ENCODE data around the gene SERPINB5.
"Not testable (repeated sequence)": the region's sequence is repeated elsewhere in the genome, so short reads cannot be mapped to it uniquely, and the experiment has no call there.

Gene SERPINB5, protein sequence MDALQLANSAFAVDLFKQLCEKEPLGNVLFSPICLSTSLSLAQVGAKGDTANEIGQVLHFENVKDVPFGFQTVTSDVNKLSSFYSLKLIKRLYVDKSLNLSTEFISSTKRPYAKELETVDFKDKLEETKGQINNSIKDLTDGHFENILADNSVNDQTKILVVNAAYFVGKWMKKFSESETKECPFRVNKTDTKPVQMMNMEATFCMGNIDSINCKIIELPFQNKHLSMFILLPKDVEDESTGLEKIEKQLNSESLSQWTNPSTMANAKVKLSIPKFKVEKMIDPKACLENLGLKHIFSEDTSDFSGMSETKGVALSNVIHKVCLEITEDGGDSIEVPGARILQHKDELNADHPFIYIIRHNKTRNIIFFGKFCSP

DNA sequence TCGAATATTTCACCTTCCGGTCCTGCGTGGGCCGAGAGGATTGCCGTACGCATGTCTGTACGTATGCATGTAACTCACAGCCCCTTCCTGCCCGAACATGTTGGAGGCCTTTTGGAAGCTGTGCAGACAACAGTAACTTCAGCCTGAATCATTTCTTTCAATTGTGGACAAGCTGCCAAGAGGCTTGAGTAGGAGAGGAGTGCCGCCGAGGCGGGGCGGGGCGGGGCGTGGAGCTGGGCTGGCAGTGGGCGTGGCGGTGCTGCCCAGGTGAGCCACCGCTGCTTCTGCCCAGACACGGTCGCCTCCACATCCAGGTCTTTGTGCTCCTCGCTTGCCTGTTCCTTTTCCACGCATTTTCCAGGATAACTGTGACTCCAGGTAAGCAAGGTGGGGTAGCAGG is at the start of gene SERPINB5:
Gene SERPINB5, plus strand, starts transcription at position 291 of the 400 bp plus-strand sequence. CDS start 7,471 bp downstream, outside the sequence.
- DNase-seq = peak; percentile 70

- no peak for DNase-seq
Measured at GRCh38 chr18:63427558-63427957, 49.2 kb upstream of the SERPINB5 start.

- DNase-seq = no peak
Measured at GRCh38 chr18:63430526-63430925, 46.2 kb upstream of the SERPINB5 start.

- no peak for DNase-seq
Measured at GRCh38 chr18:63431180-63431579, 45.6 kb upstream of the SERPINB5 start.

GRCh38 chr18:63433334-63433866 is 43.4 kb upstream of the SERPINB5 start:
- DNase-seq = no peak

DNA sequence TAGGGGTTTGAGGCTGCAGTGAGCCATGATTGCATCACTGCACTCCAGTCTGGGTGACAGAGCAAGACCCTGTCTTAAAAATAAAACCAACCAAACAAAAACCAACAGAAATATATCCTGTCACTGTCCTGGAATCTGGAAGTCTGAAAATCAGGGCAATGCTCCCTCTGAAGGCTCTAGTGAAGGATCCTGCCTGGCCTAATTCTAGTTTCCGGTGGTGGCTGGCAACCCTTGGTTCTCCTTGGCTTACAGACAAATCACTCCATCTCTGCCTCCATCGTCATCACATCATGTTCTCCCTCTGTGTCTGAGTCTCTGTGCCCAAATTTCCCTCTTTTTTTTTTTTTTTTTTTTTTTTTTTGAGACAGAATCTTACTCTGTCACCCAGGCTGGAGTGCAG is 38.6 kb upstream of the SERPINB5 start:
- DNase-seq = no peak

DNA sequence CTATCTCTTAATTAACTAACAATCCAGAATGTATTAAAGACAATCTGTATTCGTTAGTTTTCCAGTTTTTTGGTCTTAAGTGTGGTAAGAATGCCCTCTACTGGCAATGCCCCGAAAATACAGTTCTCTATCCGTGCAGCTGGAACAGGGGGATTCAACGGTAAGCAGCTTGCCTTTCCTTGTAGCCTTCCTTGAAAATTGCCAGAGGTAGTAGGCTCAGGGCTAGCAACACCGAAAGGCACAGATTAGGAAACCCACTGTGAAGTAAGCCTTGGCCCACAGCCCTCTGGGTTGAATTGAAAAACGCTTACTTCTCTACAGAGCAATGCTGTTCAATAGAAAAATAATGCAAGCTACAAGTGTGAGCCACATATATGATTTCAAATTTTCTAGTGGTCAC is 37.4 kb upstream of the SERPINB5 start:
- peak; percentile 36 for DNase-seq

- no peak for DNase-seq
Measured at GRCh38 chr18:63440219-63440618, 36.5 kb upstream of the SERPINB5 start.

GRCh38 chr18:63440881-63441280 is 35.9 kb upstream of the SERPINB5 start:
- no peak for DNase-seq

- DNase-seq = no peak
Measured at GRCh38 chr18:63443829-63444228, 32.9 kb upstream of the SERPINB5 start.

DNA sequence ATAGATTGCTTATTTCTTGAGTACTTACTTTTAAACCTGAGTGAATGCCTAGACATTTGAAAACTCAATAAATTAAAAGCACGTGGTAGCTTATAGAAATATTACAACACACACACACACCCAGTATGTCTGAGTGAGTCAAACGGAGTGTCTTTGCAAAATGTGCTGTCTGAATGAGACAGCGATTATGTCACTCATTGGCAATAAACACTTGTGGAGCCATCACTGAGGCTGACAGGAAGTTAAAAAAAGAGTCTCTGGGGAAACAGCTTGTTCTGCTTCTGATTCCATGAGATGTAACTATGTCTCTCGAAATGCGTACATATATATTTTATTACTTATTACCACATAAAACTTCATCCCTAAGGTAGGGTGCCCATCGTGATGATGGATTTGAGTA is 32.2 kb upstream of the SERPINB5 start:
- DNase-seq = no peak

GRCh38 chr18:63445037-63445436 is 31.7 kb upstream of the SERPINB5 start:
- DNase-seq = no peak

DNA sequence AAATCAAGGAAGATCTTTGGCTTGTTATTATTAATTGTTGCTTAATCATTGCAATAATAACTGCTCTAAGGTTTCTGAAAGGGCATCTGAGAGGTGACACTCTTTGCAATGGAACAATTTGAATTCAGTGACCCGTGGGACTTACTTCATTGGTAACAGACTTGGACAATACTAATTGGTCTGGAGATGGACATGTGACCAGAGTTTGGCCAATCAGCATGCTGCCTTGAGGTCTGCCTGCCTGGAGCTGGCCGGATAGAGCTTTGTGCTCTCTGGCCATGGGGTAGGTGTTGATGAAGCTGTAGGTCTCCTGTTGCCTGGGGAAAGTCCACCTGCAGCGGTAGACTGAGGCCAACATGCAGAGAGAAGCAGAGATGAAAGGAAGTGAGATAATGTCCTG is 30.5 kb upstream of the SERPINB5 start:
- DNase-seq = no peak

DNA sequence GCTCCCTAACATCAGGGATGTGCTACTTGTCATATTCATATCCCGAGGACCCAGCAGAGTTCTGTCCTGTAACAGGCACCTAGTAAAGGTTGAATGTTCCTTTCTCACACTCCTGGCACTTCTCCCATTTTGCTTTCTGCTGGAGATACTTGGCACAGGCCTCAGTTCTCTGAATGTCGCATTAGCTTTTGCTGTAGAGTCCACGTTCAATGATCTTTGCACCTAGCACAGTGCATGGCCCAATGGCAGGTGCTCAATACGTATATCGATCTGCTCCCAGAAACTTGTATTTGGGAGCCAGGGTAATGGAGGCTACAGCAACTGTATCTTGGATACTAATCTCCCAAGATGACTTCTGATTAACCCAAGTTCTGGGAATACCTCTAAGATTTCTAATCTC is 29.7 kb upstream of the SERPINB5 start:
- DNase-seq = no peak

DNA sequence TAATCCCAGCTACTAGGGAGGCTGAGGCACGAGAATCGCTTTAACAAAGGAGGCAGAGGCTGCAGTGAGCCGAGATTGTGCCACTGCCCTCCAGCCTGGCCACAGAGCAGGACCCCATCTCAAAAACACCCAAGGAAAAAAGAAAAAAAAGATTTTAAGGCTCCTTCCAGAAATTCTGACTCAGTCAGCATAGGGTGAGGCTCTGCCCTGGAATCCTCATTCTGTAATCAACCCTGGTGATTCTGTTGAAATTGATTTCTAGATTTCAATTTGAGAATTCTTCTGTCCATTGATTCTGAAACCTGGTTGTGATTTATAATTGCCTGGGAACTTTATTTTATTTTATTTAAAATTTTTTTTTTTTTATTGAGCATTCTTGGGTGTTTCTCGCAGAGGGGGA is 27.3 kb upstream of the SERPINB5 start:
- DNase-seq = no peak

GRCh38 chr18:63451799-63452660 is 24.7 kb upstream of the SERPINB5 start:
- DNase-seq = no peak

- DNase-seq = not testable (repeated sequence)
Measured at GRCh38 chr18:63452751-63453150, 24.0 kb upstream of the SERPINB5 start.

DNA sequence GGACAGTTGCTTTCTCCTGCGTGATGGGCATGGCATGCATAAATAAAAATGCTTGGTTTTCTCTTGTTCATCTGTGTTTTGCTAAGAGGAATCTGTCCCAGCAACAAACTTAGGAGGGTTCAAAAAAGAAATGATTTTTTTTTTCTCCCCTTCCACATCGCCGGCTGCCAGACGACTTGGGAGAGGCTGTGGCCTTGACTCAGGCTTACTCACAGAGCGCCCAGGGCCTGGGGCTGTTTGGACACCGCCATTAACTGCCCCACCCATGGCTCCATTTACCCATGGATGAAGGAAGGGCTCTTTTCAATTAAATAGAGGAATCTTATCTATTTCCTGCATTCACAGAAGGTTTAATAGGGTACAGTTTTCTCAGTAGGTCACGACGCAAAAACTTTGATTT is 22.3 kb upstream of the SERPINB5 start:
- no peak for DNase-seq

DNA sequence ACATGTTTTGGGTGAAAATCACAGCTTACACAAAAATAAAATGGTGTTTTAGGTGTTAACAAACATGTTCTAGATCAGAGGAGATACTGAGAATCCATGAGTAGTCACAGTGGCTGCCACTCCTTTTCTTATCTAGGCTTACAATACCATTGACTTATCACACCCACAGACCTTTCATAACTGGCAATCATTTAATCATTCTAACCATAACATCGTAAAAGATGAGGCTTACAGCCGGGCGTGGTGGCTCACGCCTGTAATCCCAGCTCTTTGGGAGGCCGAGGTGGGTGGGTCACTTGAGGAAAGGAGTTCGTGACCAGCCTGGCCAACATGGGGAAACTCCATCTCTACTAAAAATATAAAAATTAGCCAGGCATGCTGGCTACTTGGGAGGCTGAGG is 18.8 kb upstream of the SERPINB5 start:
- no peak for DNase-seq

DNA sequence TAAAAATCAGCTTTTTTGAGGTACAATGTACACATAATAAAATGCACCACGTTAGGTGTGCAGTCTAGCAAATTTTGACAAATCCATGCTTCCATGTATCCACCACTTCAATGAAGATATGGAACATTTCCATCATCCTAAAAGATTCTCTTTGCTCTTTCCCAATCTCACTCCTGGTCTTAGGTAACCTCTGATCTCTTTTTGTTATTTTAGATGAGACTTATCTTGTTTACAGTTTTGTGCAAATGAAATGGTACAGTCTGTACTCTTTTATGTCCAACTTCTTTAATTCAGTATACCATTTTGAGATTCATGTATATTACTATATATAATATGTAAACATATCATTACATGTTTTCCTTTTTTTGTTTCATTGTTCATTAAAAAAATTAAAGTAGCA is 16.3 kb upstream of the SERPINB5 start:
- DNase-seq = no peak

GRCh38 chr18:63464434-63464833 is 12.3 kb upstream of the SERPINB5 start:
- no peak for DNase-seq

GRCh38 chr18:63465059-63465458 is 11.7 kb upstream of the SERPINB5 start:
- DNase-seq = no peak

GRCh38 chr18:63467699-63468098 is 9.1 kb upstream of the SERPINB5 start:
- no peak for DNase-seq

DNA sequence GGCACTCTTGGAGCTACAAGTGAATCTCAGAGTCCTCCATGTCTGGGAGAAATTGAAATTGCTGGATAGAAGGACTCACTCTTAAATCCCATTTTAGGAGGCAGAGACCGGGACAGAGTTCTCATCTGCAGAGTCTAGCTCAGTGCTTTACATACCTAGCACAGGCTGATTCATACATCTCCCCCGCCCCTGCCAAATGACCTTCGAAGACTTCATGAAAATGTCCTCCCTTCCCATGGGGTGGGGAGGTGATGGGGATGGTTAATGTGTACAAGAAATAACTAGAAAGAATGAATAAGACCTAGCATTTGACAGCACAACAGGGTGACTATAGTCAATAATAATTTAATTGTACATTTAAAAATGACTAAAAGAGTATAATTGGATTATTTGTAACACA is 8.2 kb upstream of the SERPINB5 start:
- DNase-seq = no peak
